SK-N-MC (cell line): ENCODE results near the gene ITGA11.

Experiments used
- DNase-seq: peaks from one replicate; pipeline ENCODE4 v3.0.0-alpha.2; 2011; ENCODE audit warnings: low read depth, low spot score
- H3K27ac ChIP-seq: fragments of 200-600 bp; sonication (generic); 2 replicates; pipeline ENCODE4 v1.5.1; 2016; ENCODE audit warnings: mixed run types
- H3K36me3 ChIP-seq: fragments of 200-600 bp; sonication (generic); 2 replicates; pipeline ENCODE4 v1.6.1; 2017; ENCODE audit warnings: antibody characterized with exemption, low read length, mixed read lengths; ENCODE audit not compliant: insufficient read depth
- H3K4me3 ChIP-seq: fragments of 200-600 bp; sonication (generic); 2 replicates; pipeline ENCODE4 v1.5.1; 2016
- H3K9ac ChIP-seq: fragments of 200-600 bp; sonication (generic); 2 replicates; pipeline ENCODE4 v1.8.0; 2017; ENCODE audit warnings: mixed run types, mixed read lengths; ENCODE audit not compliant: insufficient read length
- H3K9me3 ChIP-seq: fragments of 200-600 bp; sonication (generic); 2 replicates; pipeline ENCODE4 v1.6.1; 2017; ENCODE audit warnings: low read depth, mild to moderate bottlenecking, antibody characterized with exemption, low read length, moderate library complexity, mixed read lengths
- EZH2 ChIP-seq: fragments of 200-600 bp; sonication (generic); IDR thresholded peaks from one replicate; pipeline ENCODE4 v1.6.1; 2017; ENCODE audit warnings: antibody characterized with exemption
- FOXP2 ChIP-seq: optimal IDR thresholded peaks from 2 replicates; pipeline ENCODE3; 2011; ENCODE audit warnings: mild to moderate bottlenecking, moderate library complexity; ENCODE audit not compliant: insufficient read depth; ENCODE audit errors: extremely low read length, control extremely low read depth
- POLR2AphosphoS5 ChIP-seq: IDR thresholded peaks from 2 replicates; pipeline ENCODE4 v1.6.1; 2012; ENCODE audit warnings: mild to moderate bottlenecking, low read depth, low read length, borderline replicate concordance

Gene ITGA11

GRCh38 chr15:68469162-68470048 lies 37.4 kb upstream of the ITGA11 start:
- DNase-seq, result no peak
- Histone ChIP-seq H3K36me3 (no peaks in the 10 kb centered on the region), H3K9me3 (no peaks in the 10 kb centered on the region), H3K4me3 (no peak overlapping the region), H3K27ac (no peak overlapping the region), H3K9ac (no peak overlapping the region)
- TF ChIP-seq EZH2 (no peak), FOXP2 (no peak), POLR2AphosphoS5 (no peak)

- Histone ChIP-seq H3K27ac (no peak overlapping the region), H3K9me3 (no peaks in the 10 kb centered on the region), H3K36me3 (no peaks in the 10 kb centered on the region), H3K9ac (no peak overlapping the region), H3K4me3 (no peak overlapping the region)
- no peak for DNase-seq
- no peak for TF ChIP-seq EZH2
Observed at GRCh38 chr15:68466876-68467275, 34.9 kb upstream of the ITGA11 start.

GRCh38 chr15:68465861-68466560 lies 34.0 kb upstream of the ITGA11 start:
- Histone ChIP-seq H3K9ac (no peak overlapping the region), H3K4me3 (no peak overlapping the region), H3K27ac (no peak overlapping the region), H3K36me3 (no peaks in the 10 kb centered on the region), H3K9me3 (no peaks in the 10 kb centered on the region)
- TF ChIP-seq FOXP2, result no peak
- no peak for TF ChIP-seq POLR2AphosphoS5
- no peak for DNase-seq

GRCh38 chr15:68464448-68465090 lies 32.6 kb upstream of the ITGA11 start:
- peak; percentile 1 for DNase-seq
- Histone ChIP-seq H3K27ac (no peak overlapping the region), H3K36me3 (no peaks in the 10 kb centered on the region), H3K9ac (no peak overlapping the region), H3K4me3 (no peak overlapping the region), H3K9me3 (peaks cover 3% of the 10 kb centered on the region; the same call in 1 of the 2 replicates)
- TF ChIP-seq POLR2AphosphoS5 (no peak), FOXP2 (no peak), EZH2 (no peak)

GRCh38 chr15:68463996-68464395 lies 32.0 kb upstream of the ITGA11 start:
- DNase-seq, result no peak
- H3K9ac ChIP-seq, result no peak overlapping the region
- H3K9me3 ChIP-seq, result peaks cover 3% of the 10 kb centered on the region; the same call in 1 of the 2 replicates
- TF ChIP-seq EZH2 (no peak), FOXP2 (no peak), POLR2AphosphoS5 (no peak)
- no peaks in the 10 kb centered on the region for H3K36me3 ChIP-seq
- no peak overlapping the region for H3K27ac ChIP-seq
- H3K4me3 ChIP-seq, result no peak overlapping the region

GRCh38 chr15:68463444-68463843 lies 31.5 kb upstream of the ITGA11 start:
- H3K36me3 ChIP-seq, result no peaks in the 10 kb centered on the region
- TF ChIP-seq FOXP2, result no peak
- no peak for TF ChIP-seq EZH2
- no peak for TF ChIP-seq POLR2AphosphoS5
- no peak overlapping the region for H3K4me3 ChIP-seq
- no peak overlapping the region for H3K9ac ChIP-seq
- DNase-seq, result no peak
- H3K9me3 ChIP-seq, result peaks cover 3% of the 10 kb centered on the region; the same call in 1 of the 2 replicates
- H3K27ac ChIP-seq, result no peak overlapping the region

GRCh38 chr15:68460166-68460565 lies 28.2 kb upstream of the ITGA11 start:
- TF ChIP-seq EZH2 (no peak), FOXP2 (no peak)
- Histone ChIP-seq H3K9me3 (peaks cover 3% of the 10 kb centered on the region; the same call in 1 of the 2 replicates), H3K4me3 (no peak overlapping the region), H3K27ac (no peak overlapping the region), H3K9ac (no peak overlapping the region), H3K36me3 (no peaks in the 10 kb centered on the region)
- no peak for DNase-seq

GRCh38 chr15:68450192-68450591 lies 18.2 kb upstream of the ITGA11 start:
- Histone ChIP-seq H3K27ac (no peak overlapping the region), H3K9me3 (no peaks in the 10 kb centered on the region), H3K36me3 (no peaks in the 10 kb centered on the region), H3K4me3 (no peak overlapping the region), H3K9ac (no peak overlapping the region)
- DNase-seq, result no peak
- TF ChIP-seq POLR2AphosphoS5 (no peak), EZH2 (no peak), FOXP2 (no peak)
